Dermis blood vessel endothelial cell (primary cell): Measurements from ENCODE around the gene DDX54. TPM values are rescaled to one million over a fixed set of nuclear protein-coding genes. Genes with fewer than 3 reads are reported as not detected.
"Not testable (repeated sequence)": the region's sequence is repeated elsewhere in the genome, so short reads cannot be mapped to it uniquely, and the experiment has no call there.

Source experiments
- DNase-seq: peaks from one replicate; pipeline ENCODE4 v3.0.0; 2010
- total RNA-seq: library from RNA; depleted of rRNA; stranded (reverse); fragments of >200 nt; gene quantifications from 2 replicates; pipeline ENCODE4 v1.2.3, GENCODE V29; 2014

The DDX54 gene
- total RNA-seq, 1 donor from 2014 or later: 49.0 TPM

DNA sequence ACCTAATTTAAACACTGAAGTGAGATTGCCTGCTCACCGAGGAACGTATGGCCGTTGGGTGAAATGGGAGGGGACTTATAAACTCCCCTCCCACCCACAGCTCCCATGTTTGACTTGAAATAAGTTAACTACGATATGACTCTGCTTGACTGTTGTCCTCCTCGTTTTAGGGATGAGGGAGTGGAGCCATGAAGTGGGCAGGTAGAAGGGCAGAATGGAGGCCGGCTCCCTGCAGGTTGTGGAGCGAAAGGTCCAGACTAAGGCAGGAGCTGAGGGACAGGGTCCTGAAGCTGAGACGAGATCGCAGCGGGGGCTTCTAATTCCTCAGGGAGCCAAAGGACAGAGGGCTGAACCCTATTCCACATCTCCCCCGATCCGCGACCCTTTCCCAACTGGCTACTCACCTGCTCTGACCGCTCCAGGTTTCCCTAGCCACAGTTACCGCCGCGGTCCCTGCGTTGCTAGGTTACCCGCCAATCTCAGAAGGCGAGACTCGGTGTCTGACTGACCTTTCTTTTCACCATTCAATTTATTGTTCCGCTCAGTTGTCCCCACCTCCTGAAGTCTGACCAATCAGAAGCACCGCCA lies 35.4 kb upstream of the DDX54 start:
- DNase-seq: no peak

DNA sequence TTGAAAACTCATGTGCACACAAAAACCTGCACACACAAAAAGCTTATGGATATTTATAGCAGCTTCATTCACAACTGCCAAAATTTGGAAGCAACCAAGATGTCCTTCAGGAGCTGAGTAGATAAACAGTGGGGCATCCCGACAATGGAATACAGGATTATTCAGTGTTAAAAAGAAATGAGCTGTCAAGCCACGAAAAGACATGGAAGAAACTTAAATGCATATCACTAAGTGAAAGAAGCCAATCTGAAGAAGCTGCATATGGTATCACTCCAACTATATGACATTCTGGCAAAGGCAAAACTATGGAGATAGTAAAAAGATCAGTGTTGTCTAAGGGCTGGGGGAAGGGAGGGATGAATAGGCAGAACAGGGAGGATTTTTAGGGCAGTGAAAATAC lies 30.7 kb upstream of the DDX54 start:
- DNase-seq: no peak

DNA sequence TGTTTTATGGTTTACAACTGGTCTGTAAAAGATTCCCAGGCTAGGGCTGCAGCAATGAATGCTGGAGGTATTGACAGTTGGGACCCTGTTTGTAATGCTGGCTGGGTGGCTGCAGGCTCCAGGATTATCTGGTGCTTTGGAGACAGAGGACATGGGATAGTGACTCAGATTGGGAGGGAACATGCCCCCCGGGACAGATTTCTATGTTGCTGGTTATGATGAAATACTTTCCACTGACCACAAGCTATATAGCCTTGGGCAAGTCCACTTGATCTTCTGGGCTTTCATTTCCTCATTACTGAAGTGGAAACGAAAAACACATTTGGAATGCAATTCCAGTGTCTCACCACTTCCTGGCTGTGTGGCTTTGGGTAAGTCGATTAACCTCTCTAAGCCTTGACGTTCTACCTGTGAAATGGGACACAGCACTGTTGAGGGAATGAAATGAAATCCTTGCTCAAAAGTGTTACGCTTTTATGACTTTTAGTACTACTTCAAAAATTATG lies 29.7 kb upstream of the DDX54 start:
- DNase-seq: peak; percentile 76

DNA sequence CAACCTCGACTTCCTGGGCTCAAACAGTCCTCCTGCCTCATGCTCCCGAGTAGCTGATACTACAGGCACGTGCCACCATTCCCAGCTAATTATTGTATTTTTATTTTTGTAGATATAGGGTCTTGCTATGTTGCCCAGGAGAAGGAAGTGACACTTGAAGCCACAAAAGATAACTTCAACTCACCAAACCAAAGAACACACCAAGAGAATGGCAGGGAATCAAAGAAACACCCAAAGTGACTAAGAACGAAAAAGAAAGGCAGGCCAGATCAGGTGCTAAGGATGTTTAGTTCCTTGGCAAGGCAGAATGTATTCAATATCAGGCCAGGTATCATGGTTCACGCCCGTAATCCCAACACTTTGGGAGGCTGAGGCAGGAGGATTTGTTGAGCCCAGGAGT lies 25.9 kb upstream of the DDX54 start:
- no peak for DNase-seq

DNA sequence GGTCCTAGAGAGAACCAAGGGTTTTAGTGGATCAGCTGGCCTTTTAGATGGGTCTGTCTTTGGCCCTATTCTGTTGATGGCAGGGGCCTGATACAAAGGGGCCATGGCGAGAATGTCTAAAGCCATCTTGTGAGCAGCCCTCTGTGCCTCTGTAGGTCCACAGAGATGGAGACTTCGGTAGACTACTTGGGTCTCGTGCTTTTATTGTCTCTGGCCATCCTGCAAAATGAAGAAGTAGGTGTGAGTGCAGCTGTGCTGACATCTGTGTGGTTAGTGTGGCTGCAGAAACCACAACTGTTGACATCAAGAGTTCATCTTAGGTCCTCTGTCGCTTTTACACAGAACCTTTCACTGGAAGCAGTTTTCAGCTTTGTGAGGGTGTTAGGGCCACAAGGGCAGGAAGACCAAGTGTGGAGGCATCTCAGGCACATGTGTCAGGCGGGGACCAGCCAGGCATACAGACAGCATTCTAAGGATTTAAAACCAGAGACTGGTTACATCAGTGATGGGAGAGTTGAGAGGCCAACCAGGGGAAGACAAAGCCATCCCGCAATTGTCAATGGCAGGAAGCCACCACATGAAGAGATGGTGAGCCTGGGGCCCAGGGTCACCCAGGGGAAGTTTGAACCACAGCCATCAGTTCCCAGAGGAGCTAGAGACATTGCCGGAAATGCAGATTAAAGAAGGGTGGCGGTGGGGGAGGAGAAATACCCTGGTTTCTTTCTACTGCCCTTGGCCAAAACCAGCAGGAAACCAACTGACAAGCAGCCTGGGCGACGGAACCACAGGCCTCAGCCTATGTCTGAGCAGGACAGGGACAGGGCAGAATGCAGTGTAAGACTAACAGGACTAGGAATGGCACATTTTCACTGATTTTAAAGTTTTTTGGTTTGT lies 23.0 kb upstream of the DDX54 start:
- DNase-seq: no peak

DNA sequence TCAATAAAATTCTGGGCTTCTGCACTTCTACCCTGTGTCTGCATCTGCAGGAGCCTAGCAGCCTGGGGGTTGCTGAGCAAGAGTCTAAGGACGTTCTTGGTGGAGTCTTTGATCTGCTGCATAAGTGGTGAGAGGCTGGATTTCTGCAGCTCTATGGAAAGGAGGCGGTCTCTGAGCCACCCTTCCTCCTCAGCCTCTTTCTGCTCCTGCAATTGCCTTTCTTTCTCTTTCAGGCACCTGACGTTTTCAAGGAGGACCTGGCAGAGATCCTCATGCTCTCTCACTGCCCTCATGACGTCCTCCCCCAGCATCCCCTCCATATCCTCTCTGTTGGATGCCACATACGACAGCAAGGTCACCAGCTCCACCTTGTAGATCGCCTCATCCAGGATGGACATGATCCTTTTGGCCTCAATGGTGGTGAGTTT lies 22.3 kb upstream of the DDX54 start:
- DNase-seq: no peak

DNA sequence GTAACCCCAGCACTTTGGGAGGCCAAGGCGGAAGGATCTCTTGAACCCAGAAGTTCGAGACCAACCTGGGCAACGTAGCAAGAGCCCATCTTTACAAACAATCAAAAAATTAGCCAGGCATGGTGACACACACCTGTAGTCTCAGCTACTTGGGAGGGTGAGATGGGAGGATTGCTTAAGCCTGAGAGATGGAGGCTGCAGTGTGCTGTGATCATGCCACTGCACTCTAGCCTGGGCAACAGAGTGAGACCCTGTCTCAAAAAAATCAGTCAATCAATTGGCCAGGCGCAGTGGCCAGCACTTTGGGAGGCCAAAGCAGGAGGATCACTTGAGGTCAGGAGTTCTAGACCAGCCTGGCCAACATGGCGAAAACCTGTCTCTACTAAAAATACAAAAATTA lies 21.5 kb upstream of the DDX54 start:
- DNase-seq: not testable (repeated sequence)

DNA sequence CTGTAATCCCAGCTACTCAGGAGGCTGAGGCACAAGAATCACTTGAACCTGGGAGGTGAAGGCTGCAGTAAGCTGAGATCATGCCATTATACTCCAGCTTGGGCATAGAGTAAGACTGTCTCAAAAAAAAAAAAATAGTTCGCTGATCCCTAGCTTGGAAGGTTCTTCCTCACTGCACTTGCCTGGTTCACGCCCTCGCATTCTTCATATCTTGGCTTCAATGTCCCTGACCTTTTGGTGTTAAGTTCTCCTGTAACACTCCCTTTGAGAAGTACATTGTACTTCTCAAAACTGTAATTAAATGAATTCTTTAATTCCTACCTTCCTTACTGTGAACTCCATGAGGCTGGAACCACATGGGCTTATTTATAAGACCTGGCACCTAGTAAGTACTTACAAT lies 19.5 kb upstream of the DDX54 start:
- DNase-seq: no peak

DNA sequence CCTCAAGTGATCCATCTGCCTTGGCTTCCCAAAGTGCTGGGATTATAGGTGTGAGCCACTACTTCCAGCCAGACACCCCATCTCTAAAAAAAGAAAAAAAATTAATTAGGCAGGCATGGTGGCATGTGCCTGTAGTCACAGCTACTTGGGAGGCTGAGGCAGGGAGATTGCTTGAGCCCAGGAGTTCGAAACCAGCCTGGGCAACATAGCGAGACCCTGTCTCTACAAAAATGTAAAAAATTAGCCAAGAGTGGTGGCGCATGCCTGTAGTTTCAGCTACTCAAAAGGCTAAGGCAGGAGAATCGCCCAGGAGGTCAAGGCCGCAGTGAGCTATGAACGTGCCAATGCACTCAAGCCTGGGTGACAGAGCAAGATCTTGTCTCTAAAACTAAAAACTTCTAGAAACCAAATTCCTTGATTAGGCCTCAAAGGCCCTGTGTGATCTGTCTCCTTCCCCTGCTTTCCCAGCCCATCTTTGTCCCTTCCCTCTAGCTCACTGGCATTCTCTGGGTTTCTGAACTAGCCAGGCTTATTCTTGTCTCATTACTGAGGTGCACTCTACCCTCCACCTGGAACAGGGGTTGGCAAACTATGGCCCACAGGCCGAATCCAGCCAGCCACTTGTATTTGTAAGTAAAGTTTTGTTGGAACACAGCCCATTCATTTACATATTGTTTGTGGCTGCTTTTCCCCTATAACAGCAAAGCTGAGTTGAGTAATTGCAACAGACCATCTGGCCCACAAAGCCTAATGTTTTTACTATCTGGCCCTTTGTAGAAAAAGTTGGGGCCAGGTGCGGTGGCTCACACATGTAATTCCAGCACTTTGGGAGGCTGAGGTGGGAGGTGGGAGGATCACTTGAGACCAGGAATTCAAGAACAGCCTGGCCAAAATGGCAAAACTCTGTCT lies 18.8 kb upstream of the DDX54 start:
- no peak for DNase-seq

DNA sequence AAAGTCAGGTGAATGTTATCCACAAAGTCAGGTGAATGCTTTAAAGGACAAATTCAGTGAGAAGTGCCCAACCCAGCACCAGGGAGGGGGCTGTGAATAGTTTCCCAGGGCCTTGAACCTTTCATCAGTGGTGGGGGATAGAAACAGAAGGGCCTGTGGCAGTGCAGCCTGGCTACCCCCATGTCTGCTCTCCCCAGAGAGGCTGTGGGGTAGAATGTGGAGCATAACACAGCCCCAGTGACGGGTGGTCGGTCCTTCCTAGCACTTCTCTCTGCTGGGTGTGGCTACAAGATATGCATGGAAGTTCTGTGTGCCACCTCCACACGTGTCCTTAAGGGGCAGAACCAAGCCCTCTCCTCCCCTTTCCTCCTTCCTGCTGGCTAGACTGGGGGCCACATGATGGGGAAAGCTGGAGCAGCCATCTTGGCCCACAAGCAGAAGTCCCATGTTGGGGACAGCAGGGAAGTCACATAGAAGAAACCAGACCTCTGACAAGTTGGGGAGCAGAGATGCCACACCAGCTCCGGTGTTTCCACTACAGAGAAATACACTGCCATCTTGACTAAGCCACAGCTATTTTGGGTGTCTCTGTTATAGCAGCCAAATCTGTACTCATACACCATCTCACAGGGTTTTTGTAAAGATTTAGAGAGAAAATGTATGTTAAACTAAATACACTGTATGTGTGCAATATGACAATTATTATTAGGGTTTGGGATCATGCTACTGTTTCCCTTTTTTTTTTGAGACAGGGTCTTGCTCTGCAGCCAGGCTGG lies 17.2 kb upstream of the DDX54 start:
- DNase-seq: no peak

DNA sequence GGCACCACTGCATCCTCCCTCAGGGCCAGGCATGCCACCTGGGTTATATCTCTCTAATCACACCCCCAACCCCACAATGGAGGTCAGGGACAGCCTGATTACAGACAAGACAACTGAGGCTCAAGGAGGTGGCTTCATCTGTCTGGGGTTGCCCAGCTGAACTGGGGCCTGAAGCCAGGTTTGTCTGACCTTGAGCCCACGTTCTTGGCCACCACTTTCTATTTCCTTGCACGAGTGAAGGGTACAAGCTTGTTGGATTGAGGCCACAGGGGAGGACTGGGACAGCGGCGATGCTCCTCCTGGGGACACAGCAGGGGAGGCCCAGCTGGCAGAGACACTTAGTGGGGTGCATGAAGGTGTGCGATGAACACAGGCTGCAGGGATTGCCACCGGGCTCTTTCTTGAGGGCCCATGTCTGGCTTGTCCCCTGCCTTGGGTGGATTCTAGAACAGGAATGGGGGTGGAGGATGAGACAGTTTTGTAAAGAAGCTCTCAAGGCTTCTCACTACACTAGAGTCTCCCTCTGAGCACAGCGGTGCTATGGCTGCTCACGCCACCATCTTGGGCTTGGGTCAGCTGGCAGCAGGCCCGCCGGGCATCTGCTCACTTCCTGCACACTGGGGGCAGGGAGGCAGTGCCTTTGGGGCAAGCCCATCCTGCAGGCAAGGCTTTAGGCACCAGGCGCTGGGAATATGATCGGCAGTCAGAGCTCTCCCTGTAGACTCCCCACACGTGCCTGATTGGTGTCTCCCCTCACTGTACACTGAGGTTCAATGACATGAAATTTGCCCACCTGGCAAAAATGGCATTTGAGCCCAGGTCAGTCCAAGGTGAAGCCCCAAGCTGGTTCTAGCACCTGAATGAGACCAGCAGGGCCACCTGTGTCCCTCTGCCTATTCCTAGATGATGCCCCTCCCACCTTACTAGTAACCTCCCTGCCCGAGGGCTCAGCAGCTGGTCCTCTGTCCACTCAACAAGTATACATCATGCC lies 16.2 kb upstream of the DDX54 start:
- peak; percentile 11 for DNase-seq

DNA sequence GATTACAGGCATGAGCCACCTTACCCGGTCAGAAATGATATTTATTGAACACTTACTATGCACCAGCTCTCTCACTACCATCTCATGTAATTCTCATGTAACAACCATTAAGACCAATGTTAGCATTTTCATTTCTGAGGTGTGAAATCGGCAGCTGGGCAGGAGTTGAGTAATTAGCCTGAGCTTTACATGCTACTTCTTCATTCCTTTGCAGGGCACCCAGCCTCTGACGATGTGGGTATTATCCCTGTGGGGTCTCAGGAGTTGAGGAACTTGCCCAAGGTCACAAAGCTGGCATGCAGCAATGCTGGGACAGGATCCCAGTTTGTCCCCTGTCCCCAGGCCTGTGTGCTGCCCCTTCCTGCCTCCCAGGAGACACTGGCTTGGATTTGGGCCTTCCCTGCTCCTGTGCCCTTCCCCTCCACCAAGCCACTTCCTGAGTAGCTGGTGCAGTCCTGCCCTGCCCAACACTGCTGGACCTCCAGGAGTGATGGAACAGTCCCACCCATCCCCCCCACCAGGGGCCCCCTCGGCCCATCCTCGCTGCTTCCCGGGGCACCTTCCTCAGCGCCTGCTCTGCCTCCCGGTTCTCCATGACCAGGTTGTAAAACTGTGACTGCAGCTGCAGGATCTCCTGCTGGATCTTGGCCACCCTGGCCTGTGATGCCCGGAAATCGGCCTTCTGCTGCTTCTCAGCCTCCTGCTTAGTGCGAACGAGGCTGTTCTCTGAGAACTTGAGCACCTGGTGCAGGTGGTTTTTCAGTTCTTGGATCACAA lies 14.9 kb upstream of the DDX54 start:
- DNase-seq: no peak

DNA sequence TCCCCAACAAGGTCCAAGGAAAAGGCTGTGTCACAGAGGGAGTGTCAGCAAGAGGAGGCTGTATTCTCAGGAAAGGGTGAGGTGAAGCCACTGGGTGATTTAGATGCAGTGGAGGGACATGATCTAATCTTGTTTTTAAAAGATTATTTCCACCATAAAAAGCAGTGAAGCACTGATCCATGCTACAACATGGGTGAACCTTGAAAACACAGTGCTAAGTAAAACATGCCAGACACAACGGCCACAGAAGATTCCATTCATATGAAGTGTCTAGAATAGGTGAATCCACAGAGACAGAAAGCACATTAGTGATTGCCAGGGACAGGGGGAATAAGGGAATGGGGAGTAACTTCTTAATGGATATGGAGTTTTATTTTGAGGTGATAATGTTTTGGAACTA lies 13.0 kb upstream of the DDX54 start:
- no peak for DNase-seq

DNA sequence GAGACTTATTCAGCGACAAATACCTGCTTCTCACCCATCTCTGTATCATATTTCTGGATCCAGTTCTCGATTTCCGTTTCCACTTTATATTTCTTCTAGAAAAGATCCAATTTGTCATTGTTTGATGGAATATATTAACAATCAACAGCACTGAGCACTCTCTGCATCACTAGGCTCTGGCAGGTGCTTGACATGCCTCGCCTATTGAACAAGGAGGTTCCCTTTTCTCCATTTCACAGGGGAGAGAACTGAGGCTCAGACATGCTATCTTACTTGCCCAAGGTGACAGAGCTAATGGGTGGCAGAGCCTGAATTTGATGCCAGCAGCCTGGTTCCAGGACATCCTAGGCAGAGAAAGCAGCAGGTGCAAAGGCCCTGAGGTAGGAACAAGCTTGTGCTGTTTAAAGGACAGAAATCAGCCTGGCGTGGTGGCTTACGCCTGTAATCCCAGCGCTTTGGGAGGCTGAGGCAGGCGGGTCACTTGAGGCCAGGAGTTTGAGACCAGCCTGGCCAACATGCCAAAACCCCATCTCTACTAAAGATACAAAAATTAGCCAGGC lies 12.3 kb upstream of the DDX54 start:
- DNase-seq: no peak

DNA sequence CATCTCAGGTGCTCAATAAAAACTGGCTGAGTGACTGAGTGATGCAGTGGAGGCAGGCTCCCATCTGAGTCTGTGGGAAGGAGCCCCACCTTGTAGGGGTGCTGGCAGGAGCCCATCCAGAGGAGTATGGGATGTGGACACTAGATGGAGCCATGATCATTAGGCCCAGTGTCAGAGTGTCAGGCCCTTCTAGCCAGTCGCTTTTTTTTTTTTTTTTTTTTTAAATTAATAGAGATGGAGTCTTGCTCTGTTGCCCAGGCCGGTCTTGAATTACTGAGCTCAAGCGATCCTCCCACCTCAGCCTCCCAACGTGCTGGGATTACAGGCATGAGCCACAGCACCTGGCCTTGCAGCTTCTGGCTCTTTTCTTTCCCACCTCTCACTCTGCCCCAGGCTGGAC lies 11.7 kb upstream of the DDX54 start:
- peak; percentile 91 for DNase-seq

DNA sequence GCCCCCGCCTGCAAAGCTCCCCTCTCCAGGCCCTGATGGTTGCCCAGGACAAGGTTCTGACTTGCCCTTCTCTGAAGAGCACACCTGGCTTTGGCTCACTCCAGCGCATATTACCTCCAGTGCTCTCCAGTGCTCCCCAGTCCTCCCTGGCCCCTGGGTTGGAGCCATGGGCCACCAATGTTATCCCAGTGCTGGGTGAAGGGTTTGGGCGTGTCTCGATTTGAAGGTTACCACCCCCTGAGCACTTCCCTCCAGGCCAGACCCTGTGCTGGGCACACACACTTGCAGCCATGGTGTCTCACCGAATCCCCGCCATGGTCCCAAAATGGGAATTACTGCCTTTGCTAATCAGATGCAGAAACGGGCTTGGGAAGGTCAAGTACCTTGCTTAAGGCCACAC lies 11.3 kb upstream of the DDX54 start:
- no peak for DNase-seq

DNA sequence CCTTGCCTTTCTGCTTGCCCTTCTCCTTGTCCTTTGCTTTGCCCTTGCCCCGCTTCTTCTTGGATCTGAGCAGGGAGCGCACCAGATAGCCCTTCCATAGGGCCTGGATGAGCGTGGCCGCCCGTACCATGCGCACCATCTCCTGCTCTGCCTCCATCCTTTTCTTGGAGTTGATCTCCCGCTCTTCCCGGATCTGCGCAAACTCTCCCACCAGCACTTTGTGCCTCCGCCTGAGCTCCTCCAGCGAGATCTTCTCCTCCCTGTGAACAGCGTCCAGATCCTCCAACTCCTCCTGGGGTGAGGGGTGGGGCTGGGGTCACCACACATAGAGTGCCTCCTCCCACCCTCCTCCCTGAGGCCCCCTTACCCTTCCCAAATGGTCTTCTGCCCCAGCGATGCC lies 10.3 kb upstream of the DDX54 start:
- DNase-seq: no peak

DNA sequence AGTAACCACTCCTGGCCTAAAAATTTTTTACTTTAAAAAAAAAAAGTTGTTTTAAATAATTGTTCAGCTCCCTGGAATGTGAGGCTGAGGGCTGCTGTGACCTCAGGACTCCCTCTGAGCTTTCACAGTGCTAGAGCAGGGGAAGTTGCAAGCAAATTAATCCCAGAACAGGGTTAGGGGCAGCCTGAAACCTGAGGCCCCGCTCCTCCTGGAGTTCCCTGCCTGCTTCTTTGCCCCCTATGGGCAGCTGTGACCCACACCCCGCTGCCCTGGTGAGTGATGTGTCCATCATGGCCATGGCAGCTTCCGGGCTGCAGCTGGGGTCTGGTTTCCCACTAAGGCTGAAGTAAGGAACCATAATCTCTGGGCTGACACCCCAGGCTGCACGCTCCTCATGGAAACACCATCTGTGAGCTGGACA lies 9.7 kb upstream of the DDX54 start:
- no peak for DNase-seq

DNA sequence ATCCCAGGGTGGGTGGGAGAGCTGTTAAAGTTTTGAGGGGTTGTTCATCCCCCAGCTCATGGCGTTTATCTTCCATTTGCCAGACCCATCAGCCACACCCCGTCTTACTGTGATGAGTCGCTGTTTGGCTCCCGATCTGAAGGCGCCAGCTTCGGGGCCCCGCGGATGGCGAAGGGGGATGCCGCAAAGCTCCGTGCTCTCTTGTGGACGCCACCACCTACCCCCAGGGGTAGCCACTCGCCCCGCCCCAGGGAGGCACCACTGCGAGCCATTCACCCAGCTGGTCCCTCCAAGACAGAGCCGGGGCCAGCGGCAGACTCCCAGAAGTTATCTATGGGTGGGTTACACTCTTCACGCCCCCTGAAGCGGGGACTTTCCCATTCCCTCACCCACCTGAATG lies 5.9 kb upstream of the DDX54 start:
- DNase-seq: no peak

DNA sequence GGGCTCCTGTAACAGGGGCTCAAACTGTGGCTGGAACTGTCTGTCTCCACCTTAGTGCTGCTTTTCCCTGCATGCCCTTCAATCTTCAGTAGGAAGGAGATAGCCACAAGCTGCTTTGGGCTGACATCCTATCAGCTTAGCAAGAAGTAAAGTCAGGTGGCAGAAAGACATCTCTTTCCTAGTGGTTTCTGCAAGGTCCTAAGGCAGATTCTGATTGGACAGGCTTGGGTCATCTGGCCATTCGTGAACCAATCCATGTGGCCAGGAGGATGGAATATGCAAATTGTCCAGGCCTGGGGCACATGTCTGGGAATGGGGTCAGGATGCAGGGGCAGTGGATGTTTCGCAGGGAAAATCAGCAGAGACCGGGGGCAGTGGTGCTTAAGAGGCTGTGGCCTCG lies 5.5 kb upstream of the DDX54 start:
- DNase-seq: peak; percentile 56
